ENCODE results near the gene HYAL2.
A peak's percentile ranks its signal among the peaks of the same experiment; 100 is the strongest.

The HYAL2 gene

DNA sequence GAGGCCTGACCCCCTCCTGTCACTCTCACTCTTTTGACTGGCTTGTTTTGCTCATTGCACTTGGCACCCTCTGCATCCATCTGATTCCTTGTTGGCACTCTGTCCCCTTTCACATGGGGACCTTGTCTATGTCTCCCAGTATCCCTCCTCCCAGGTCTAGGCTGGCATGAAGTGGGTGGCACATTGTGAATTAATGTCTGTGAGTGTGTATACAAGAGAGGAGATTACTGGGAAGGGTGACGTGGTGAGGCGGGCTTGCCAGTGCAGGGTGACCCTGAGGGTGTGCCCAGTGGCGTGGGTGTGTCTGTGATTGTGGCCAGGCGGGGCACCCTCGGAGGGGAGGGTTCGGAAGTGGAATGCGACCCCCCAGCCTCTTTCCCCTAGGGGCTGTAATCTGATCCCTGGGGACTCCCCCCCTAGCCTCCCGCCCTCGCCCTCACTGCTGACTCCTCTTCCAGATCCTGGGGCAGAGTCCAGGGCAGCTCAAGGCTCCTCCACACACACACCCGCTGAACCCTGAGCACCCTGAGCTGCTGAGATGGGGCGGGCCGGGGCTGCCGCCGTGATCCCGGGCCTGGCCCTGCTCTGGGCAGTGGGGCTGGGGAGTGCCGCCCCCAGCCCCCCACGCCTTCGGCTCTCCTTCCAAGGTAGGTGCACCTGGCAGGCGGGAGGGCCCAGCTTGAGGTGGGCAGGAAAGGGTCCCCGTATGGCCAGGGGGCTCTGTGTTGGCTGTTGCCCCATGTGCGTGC is 53.7 kb downstream of the HYAL2 start, which contains the start of gene SEMA3B (continued):
- TF ChIP-seq, protein P1, sequence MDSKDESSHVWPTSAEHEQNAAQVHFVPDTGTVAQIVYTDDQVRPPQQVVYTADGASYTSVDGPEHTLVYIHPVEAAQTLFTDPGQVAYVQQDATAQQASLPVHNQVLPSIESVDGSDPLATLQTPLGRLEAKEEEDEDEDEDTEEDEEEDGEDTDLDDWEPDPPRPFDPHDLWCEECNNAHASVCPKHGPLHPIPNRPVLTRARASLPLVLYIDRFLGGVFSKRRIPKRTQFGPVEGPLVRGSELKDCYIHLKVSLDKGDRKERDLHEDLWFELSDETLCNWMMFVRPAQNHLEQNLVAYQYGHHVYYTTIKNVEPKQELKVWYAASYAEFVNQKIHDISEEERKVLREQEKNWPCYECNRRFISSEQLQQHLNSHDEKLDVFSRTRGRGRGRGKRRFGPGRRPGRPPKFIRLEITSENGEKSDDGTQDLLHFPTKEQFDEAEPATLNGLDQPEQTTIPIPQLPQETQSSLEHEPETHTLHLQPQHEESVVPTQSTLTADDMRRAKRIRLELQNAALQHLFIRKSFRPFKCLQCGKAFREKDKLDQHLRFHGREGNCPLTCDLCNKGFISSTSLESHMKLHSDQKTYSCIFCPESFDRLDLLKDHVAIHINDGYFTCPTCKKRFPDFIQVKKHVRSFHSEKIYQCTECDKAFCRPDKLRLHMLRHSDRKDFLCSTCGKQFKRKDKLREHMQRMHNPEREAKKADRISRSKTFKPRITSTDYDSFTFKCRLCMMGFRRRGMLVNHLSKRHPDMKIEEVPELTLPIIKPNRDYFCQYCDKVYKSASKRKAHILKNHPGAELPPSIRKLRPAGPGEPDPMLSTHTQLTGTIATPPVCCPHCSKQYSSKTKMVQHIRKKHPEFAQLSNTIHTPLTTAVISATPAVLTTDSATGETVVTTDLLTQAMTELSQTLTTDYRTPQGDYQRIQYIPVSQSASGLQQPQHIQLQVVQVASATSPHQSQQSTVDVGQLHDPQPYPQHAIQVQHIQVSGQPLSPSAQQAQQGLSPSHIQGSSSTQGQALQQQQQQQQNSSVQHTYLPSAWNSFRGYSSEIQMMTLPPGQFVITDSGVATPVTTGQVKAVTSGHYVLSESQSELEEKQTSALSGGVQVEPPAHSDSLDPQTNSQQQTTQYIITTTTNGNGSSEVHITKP (tag by site-specific recombination; IDR thresholded peaks at IDR 0.05): no peak
- TF ChIP-seq, protein P2, sequence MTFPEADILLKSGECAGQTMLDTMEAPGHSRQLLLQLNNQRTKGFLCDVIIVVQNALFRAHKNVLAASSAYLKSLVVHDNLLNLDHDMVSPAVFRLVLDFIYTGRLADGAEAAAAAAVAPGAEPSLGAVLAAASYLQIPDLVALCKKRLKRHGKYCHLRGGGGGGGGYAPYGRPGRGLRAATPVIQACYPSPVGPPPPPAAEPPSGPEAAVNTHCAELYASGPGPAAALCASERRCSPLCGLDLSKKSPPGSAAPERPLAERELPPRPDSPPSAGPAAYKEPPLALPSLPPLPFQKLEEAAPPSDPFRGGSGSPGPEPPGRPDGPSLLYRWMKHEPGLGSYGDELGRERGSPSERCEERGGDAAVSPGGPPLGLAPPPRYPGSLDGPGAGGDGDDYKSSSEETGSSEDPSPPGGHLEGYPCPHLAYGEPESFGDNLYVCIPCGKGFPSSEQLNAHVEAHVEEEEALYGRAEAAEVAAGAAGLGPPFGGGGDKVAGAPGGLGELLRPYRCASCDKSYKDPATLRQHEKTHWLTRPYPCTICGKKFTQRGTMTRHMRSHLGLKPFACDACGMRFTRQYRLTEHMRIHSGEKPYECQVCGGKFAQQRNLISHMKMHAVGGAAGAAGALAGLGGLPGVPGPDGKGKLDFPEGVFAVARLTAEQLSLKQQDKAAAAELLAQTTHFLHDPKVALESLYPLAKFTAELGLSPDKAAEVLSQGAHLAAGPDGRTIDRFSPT (tag by site-specific recombination; IDR thresholded peaks at IDR 0.05): peak; percentile 51; the same call in 1 of the 2 replicates
- TF ChIP-seq, protein P3, sequence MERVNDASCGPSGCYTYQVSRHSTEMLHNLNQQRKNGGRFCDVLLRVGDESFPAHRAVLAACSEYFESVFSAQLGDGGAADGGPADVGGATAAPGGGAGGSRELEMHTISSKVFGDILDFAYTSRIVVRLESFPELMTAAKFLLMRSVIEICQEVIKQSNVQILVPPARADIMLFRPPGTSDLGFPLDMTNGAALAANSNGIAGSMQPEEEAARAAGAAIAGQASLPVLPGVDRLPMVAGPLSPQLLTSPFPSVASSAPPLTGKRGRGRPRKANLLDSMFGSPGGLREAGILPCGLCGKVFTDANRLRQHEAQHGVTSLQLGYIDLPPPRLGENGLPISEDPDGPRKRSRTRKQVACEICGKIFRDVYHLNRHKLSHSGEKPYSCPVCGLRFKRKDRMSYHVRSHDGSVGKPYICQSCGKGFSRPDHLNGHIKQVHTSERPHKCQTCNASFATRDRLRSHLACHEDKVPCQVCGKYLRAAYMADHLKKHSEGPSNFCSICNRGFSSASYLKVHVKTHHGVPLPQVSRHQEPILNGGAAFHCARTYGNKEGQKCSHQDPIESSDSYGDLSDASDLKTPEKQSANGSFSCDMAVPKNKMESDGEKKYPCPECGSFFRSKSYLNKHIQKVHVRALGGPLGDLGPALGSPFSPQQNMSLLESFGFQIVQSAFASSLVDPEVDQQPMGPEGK (tag by site-specific recombination; IDR thresholded peaks at IDR 0.05): 0 out of 2 replicates have a peak, but pooled peaks have one; percentile 40
- TF ChIP-seq, protein P4, sequence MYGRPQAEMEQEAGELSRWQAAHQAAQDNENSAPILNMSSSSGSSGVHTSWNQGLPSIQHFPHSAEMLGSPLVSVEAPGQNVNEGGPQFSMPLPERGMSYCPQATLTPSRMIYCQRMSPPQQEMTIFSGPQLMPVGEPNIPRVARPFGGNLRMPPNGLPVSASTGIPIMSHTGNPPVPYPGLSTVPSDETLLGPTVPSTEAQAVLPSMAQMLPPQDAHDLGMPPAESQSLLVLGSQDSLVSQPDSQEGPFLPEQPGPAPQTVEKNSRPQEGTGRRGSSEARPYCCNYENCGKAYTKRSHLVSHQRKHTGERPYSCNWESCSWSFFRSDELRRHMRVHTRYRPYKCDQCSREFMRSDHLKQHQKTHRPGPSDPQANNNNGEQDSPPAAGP (tag by site-specific recombination; IDR thresholded peaks at IDR 0.05): peak; percentile 98
- TF ChIP-seq ZNF600 (tag by site-specific recombination; IDR thresholded peaks at IDR 0.05) (peak; percentile 58), GLIS2 (tag by site-specific recombination; IDR thresholded peaks at IDR 0.05) (peak; percentile 52), ZNF214 (tag by site-specific recombination; IDR thresholded peaks at IDR 0.05; ENCODE audit: borderline replicate concordance) (no peak), ZNF621 (tag by site-specific recombination; IDR thresholded peaks at IDR 0.05) (no peak), ZBTB20 (tag by site-specific recombination; IDR thresholded peaks at IDR 0.05) (peak; percentile 53), ZNF571 (tag by site-specific recombination; IDR thresholded peaks at IDR 0.05) (no peak), ZFP37 (tag by site-specific recombination; IDR thresholded peaks at IDR 0.05) (no peak)

DNA sequence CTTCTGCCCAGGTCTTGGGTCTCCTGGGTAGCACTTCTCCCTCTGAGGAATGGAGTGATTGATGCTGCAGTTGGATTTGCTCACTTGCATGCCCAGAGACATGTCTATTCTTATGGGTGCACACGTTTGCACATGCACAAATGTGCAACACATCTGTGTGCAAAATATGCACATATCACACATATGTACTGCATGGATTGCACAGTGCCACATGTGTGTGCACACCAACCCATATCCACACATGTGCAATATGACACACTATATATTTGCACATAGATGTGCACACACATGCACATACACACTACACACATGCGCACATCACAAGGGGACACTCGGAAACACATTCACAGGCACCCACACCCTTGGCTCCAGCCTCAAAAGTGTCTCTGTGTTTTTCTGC is 54.3 kb downstream of the HYAL2 start:
- Histone ChIP-seq H3K36me3 (ENCODE audit: control insufficient read depth in 2 of 2, insufficient read depth in 1 of 2, low read length in 2 of 2) (no peaks in the 10 kb centered on the region), H3K4me3 (ENCODE audit: low read depth, low read length) (no peak overlapping the region), H3K27ac (ENCODE audit: extremely low read depth, low read depth, low read length) (no peak overlapping the region), H3K9me3 (ENCODE audit: control insufficient read depth, insufficient read depth, low read depth, low read length) (no peaks in the 10 kb centered on the region), H3K4me1 (ENCODE audit: control insufficient read depth, insufficient read depth, low read length) (peaks cover 3% of the 10 kb centered on the region; the same call in 1 of the 2 replicates)
- POLR2A ChIA-PET: interaction anchor here (1.7 kb wide), 1 partner anchor 60 kb away, joined by 4 read pairs; the partner anchor contains the start of gene TUSC2
- TF ChIP-seq OSR2 (tag by site-specific recombination; IDR thresholded peaks at IDR 0.05) (no peak), BCL11B (tag by site-specific recombination; IDR thresholded peaks at IDR 0.05; ENCODE audit: low read depth) (no peak)
- TF ChIP-seq, protein P5, sequence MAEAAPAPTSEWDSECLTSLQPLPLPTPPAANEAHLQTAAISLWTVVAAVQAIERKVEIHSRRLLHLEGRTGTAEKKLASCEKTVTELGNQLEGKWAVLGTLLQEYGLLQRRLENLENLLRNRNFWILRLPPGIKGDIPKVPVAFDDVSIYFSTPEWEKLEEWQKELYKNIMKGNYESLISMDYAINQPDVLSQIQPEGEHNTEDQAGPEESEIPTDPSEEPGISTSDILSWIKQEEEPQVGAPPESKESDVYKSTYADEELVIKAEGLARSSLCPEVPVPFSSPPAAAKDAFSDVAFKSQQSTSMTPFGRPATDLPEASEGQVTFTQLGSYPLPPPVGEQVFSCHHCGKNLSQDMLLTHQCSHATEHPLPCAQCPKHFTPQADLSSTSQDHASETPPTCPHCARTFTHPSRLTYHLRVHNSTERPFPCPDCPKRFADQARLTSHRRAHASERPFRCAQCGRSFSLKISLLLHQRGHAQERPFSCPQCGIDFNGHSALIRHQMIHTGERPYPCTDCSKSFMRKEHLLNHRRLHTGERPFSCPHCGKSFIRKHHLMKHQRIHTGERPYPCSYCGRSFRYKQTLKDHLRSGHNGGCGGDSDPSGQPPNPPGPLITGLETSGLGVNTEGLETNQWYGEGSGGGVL (tag by site-specific recombination; IDR thresholded peaks at IDR 0.05): no peak
- TF ChIP-seq, protein P6, sequence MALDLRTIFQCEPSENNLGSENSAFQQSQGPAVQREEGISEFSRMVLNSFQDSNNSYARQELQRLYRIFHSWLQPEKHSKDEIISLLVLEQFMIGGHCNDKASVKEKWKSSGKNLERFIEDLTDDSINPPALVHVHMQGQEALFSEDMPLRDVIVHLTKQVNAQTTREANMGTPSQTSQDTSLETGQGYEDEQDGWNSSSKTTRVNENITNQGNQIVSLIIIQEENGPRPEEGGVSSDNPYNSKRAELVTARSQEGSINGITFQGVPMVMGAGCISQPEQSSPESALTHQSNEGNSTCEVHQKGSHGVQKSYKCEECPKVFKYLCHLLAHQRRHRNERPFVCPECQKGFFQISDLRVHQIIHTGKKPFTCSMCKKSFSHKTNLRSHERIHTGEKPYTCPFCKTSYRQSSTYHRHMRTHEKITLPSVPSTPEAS (tag by site-specific recombination; IDR thresholded peaks at IDR 0.05): peak; percentile 21; the same call in 1 of the 2 replicates
- CTCF ChIA-PET: no interaction called here
